A549 (cell line): ENCODE results near the gene APOL5.

ENCODE experiments used
- CBX2 ChIP-seq: fragments of 200-600 bp; sonication (generic); IDR thresholded peaks from 2 replicates; pipeline ENCODE4 v1.6.1; 2016; ENCODE audit warnings: low read depth, mild to moderate bottlenecking, borderline replicate concordance
- EP300 ChIP-seq, 2 experiments: fragments of >200 bp; sonication (Bioruptor Twin); formaldehyde crosslinking; IDR thresholded peaks; 2 replicates in 1 of 2; 3 replicates in 1 of 2; pipeline ENCODE4 v1.6.1; 2016 to 2017
- ESRRA ChIP-seq: fragments of 150-350 bp; IDR thresholded peaks from 2 replicates; pipeline ENCODE4 v1.6.1; 2014; ENCODE audit warnings: mild to moderate bottlenecking, low read length, borderline replicate concordance
- JUNB ChIP-seq: fragments of >200 bp; sonication (Bioruptor Twin); formaldehyde crosslinking; IDR thresholded peaks from 2 replicates; pipeline ENCODE4 v1.6.1; 2016
- MAZ ChIP-seq: fragments of 150-350 bp; IDR thresholded peaks from 2 replicates; pipeline ENCODE4 v1.6.1; 2014; ENCODE audit warnings: antibody characterized with exemption, low read depth, low read length, borderline replicate concordance
- NFE2L2 ChIP-seq: fragments of 150-350 bp; conservative IDR thresholded peaks from 2 replicates; pipeline ENCODE4 v1.6.1; 2014; ENCODE audit warnings: low read length
- POLR2A ChIP-seq: IDR thresholded peaks from 2 replicates; pipeline ENCODE4 v1.6.1; 2012; ENCODE audit warnings: mild to moderate bottlenecking, low read length
- TF ChIP-seq, protein P1 (sequence below): IDR thresholded peaks from 2 replicates; pipeline ENCODE4 v1.6.1; 2012
- TF ChIP-seq, protein P2 (sequence below): fragments of >200 bp; sonication (Bioruptor Twin); formaldehyde crosslinking; IDR thresholded peaks from 3 replicates; pipeline ENCODE4 v1.5.1; 2016
- TF ChIP-seq, protein P3 (sequence below): IDR thresholded peaks from 2 replicates; pipeline ENCODE4 v1.6.1; 2012; ENCODE audit warnings: low read depth, borderline replicate concordance
- TF ChIP-seq, protein P4 (sequence below): fragments of 250-450 bp; sonication (Bioruptor Pico); IDR thresholded peaks from 2 replicates; pipeline ENCODE4 v1.5.0; 2021; ENCODE audit warnings: mild to moderate bottlenecking, moderate library complexity, borderline replicate concordance

DNA sequence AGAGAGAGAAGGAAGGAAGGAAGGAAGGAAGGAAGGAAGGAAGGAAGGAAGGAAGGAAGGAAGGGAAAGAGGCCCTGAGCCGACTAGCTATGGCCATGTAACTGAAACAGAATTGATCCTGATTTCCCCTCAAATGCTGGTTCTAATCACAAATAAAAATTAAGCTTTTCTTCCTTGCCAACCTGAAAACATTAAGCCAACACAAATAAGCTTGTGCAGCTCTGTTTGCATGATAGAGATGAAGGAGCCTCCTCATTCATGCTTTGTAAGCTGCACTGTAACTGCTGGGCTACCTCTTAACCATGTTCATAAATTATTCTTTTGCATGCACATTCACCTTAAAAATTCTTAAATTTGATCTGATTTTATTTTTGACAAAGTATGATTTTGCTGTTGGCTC, 27.7 kb upstream of the APOL5 start:
- TF ChIP-seq, protein P1, sequence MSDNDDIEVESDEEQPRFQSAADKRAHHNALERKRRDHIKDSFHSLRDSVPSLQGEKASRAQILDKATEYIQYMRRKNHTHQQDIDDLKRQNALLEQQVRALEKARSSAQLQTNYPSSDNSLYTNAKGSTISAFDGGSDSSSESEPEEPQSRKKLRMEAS, result no peak
- TF ChIP-seq MAZ (no peak), EP300 (IDR thresholded peaks at IDR 0.05) (no peak), JUNB (no peak), NFE2L2 (no peak), ESRRA (no peak), CBX2 (no peak), POLR2A (no peak)
- TF ChIP-seq, protein P2, sequence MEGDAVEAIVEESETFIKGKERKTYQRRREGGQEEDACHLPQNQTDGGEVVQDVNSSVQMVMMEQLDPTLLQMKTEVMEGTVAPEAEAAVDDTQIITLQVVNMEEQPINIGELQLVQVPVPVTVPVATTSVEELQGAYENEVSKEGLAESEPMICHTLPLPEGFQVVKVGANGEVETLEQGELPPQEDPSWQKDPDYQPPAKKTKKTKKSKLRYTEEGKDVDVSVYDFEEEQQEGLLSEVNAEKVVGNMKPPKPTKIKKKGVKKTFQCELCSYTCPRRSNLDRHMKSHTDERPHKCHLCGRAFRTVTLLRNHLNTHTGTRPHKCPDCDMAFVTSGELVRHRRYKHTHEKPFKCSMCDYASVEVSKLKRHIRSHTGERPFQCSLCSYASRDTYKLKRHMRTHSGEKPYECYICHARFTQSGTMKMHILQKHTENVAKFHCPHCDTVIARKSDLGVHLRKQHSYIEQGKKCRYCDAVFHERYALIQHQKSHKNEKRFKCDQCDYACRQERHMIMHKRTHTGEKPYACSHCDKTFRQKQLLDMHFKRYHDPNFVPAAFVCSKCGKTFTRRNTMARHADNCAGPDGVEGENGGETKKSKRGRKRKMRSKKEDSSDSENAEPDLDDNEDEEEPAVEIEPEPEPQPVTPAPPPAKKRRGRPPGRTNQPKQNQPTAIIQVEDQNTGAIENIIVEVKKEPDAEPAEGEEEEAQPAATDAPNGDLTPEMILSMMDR, result no peak
- TF ChIP-seq, protein P3, sequence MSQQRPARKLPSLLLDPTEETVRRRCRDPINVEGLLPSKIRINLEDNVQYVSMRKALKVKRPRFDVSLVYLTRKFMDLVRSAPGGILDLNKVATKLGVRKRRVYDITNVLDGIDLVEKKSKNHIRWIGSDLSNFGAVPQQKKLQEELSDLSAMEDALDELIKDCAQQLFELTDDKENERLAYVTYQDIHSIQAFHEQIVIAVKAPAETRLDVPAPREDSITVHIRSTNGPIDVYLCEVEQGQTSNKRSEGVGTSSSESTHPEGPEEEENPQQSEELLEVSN, result no peak
- TF ChIP-seq, protein P4, sequence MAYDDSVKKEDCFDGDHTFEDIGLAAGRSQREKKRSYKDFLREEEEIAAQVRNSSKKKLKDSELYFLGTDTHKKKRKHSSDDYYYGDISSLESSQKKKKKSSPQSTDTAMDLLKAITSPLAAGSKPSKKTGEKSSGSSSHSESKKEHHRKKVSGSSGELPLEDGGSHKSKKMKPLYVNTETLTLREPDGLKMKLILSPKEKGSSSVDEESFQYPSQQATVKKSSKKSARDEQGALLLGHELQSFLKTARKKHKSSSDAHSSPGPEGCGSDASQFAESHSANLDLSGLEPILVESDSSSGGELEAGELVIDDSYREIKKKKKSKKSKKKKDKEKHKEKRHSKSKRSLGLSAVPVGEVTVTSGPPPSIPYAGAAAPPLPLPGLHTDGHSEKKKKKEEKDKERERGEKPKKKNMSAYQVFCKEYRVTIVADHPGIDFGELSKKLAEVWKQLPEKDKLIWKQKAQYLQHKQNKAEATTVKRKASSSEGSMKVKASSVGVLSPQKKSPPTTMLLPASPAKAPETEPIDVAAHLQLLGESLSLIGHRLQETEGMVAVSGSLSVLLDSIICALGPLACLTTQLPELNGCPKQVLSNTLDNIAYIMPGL (CRISPR knock-in tag), result no peak
